ENCODE measurements around the gene SPRYD4.

DNA sequence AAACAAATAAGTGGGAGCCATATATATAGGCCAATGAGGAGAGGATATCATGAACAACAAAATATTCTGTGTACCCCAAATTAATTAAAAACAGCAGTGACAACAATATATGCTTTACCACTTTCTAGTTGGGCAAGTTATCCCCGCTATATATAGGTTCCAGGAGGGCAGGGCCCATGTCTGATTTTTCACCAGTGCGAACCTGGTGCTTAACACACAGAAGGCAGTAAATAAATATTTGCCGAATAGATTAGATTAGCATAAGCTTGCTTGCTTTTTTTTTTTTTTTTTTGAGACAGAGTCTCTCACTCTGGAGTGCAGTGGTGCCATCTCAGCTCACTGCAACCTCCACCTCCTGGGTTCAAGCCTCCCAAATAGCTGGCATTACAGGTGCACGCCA, 10.6 kb upstream of the SPRYD4 start:
- TF ChIP-seq, protein P1, sequence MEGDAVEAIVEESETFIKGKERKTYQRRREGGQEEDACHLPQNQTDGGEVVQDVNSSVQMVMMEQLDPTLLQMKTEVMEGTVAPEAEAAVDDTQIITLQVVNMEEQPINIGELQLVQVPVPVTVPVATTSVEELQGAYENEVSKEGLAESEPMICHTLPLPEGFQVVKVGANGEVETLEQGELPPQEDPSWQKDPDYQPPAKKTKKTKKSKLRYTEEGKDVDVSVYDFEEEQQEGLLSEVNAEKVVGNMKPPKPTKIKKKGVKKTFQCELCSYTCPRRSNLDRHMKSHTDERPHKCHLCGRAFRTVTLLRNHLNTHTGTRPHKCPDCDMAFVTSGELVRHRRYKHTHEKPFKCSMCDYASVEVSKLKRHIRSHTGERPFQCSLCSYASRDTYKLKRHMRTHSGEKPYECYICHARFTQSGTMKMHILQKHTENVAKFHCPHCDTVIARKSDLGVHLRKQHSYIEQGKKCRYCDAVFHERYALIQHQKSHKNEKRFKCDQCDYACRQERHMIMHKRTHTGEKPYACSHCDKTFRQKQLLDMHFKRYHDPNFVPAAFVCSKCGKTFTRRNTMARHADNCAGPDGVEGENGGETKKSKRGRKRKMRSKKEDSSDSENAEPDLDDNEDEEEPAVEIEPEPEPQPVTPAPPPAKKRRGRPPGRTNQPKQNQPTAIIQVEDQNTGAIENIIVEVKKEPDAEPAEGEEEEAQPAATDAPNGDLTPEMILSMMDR (IDR thresholded peaks at IDR 0.05): no peak
- no peak for TF ChIP-seq EZH2 (IDR thresholded peaks at IDR 0.05; ENCODE audit: borderline replicate concordance, insufficient read depth, low read depth, low read length, poor library complexity, severe bottlenecking)
